Tibial nerve (tissue), 4 donors: ENCODE measurements around the gene TBC1D5. TPM values are rescaled to one million over a fixed set of nuclear protein-coding genes. Genes with fewer than 3 reads are reported as not detected.

Experiments used
- DNase-seq, 2 donors: peaks; one replicate each; pipeline ENCODE4 v3.0.0-alpha.2; 2019; ENCODE audit warnings: low spot score in 2 of 2
- H3K27ac ChIP-seq, 4 donors: fragments of 200-600 bp; sonication (generic) in 3 of 4; one replicate each; pipeline ENCODE4 v1.5.1; 2017 to 2019; ENCODE audit warnings: mild to moderate bottlenecking in 1 of 4
- H3K27me3 ChIP-seq, 2 donors: fragments of 200-600 bp; sonication (generic) in 1 of 2; one replicate each; pipeline versions ENCODE4 v1.5.1 to v1.6.0; 2017 to 2019
- H3K36me3 ChIP-seq, 3 donors: fragments of 200-600 bp; sonication (generic); one replicate each; pipeline ENCODE4 v1.5.1; 2018 to 2019
- H3K4me1 ChIP-seq, 4 donors: fragments of 200-600 bp; sonication (generic) in 3 of 4; one replicate each; pipeline ENCODE4 v1.5.1; 2017 to 2019
- H3K4me3 ChIP-seq, 4 donors: fragments of 200-600 bp; sonication (generic) in 3 of 4; one replicate each; pipeline ENCODE4 v1.5.1; 2017 to 2019; ENCODE audit warnings: mild to moderate bottlenecking in 1 of 4, moderate library complexity in 1 of 4
- H3K9me3 ChIP-seq, 4 donors: fragments of 200-600 bp; sonication (generic) in 3 of 4; one replicate each; pipeline ENCODE4 v1.5.1; 2017 to 2019
- CTCF ChIP-seq, 5 experiments: fragments of 200-600 bp in 3 of 5; fragments of 450-650 bp in 2 of 5; sonication (generic) in 3 of 5; IDR thresholded peaks; one replicate each; pipeline ENCODE4 v1.5.1; 2016 to 2019; ENCODE audit warnings: antibody characterized with exemption in 5 of 5, mild to moderate bottlenecking in 3 of 5, moderate library complexity in 2 of 5
- EP300 ChIP-seq, 2 donors: sonication (generic); formaldehyde crosslinking; IDR thresholded peaks; one replicate each; pipeline ENCODE4 v1.6.1; 2017; ENCODE audit warnings: antibody characterized with exemption in 2 of 2, mild to moderate bottlenecking in 1 of 2
- POLR2A ChIP-seq, 2 donors: fragments of 450-650 bp; IDR thresholded peaks; one replicate each; pipeline ENCODE4 v1.6.1; 2017; ENCODE audit warnings: antibody characterized with exemption in 2 of 2, mild to moderate bottlenecking in 2 of 2, moderate library complexity in 2 of 2
- WGBS, 2 donors: methylation state at CpG; one replicate each; pipeline ENCODE4 v1.1.5; 2018; 5-methylcytosine and 5-hydroxymethylcytosine counted together
- total RNA-seq, 4 donors: library from RNA; depleted of rRNA; stranded (reverse); fragments of >200 nt; gene quantifications; one replicate each; pipeline ENCODE4 v1.1.0, GENCODE V29; 2016

Gene TBC1D5
- total RNA-seq, 4 donors from 2014 or later = 55.2 to 128 (median 79.4) TPM

DNA sequence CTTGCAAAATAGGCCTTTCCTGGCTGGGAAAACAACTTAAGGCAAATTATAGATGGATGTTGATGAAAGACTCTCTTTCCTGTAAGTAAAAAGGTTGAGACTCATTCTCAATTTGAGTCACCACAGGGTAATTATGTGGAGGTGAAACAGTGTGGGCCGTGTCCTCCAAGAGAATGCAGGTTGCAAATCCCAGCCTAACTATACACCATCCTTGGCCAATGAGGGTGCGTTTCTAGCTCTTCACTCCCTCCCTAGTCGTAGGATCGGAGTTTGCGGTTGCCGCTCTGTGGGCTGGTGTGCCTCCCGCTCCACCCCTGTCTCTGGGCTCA, 597.8 kb downstream of the TBC1D5 start:
- no peak for TF ChIP-seq POLR2A (IDR thresholded peaks at IDR 0.05)
- no peak for TF ChIP-seq EP300 (IDR thresholded peaks at IDR 0.05)
- no peak for TF ChIP-seq CTCF (IDR thresholded peaks at IDR 0.05)
- Histone ChIP-seq H3K27me3 (no peaks in the 10 kb centered on the region), H3K4me1 (no peaks in the 10 kb centered on the region), H3K27ac (no peak overlapping the region), H3K4me3 (no peak overlapping the region), H3K36me3 (no peaks in the 10 kb centered on the region), H3K9me3 (peaks cover 0 to 3% (median 0%) of the 10 kb centered on the region in 4 donors)
- DNase-seq = no peak
- 95 to 96% methylated on average over 7 of the region's 7 CpGs for WGBS, 2 donors

DNA sequence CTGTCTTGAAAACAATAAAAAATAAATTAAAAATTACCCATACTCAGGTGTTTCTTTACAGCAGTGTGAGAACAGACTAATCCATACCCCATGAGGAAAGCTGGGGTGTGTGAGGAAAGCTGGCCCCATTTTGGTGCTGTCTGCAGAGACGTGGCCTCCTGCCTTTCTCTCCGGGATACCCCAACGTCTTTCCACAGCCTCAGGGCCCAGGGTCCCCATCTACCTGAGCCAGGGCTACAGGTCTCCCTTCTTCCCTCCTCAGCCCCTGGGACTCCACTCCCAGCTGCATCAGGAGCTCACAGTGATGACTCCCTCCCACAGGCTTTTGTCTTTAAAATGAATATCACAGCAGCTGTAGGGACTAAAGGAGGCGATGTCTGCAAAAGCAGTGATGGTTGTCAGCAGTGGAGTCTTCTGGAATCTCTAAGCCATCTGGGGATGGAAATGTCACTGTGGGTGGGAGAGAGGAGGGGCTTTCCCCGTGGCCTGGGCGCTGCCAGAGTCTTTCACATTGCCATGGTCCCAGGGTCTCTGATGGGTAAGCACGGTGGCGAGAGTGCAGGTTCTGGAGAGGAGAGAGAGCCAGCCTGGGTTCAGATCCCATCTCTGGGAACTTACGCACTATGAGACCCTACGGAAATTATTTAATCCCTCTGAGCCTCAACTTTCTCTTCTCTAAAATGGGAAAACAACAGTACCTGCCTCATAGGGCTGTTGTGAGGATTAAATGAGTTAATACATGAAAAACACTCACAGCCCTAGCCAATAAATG, 598.4 kb downstream of the TBC1D5 start:
- no peak for DNase-seq
- 84 to 91% methylated on average over 10 of the region's 10 CpGs for WGBS, 2 donors
- Histone ChIP-seq H3K36me3 (no peaks in the 10 kb centered on the region), H3K27me3 (no peaks in the 10 kb centered on the region), H3K4me1 (no peaks in the 10 kb centered on the region), H3K27ac (no peak overlapping the region), H3K4me3 (no peak overlapping the region), H3K9me3 (peaks cover 0 to 3% (median 0%) of the 10 kb centered on the region in 4 donors)
- TF ChIP-seq CTCF (IDR thresholded peaks at IDR 0.05) (no peak), POLR2A (IDR thresholded peaks at IDR 0.05) (no peak), EP300 (IDR thresholded peaks at IDR 0.05) (no peak)

- no peak for DNase-seq
- no peaks in the 10 kb centered on the region for H3K4me1 ChIP-seq
- TF ChIP-seq POLR2A (IDR thresholded peaks at IDR 0.05) = no peak
- TF ChIP-seq CTCF (IDR thresholded peaks at IDR 0.05) = no peak
- TF ChIP-seq EP300 (IDR thresholded peaks at IDR 0.05) = no peak
- no peak overlapping the region for H3K4me3 ChIP-seq
- H3K27me3 ChIP-seq = no peaks in the 10 kb centered on the region
- no peaks in the 10 kb centered on the region for H3K36me3 ChIP-seq
- H3K27ac ChIP-seq = no peak overlapping the region
- WGBS, 2 donors = 88 to 92% methylated on average over 10 of the region's 10 CpGs
- peaks cover 0 to 5% (median 0%) of the 10 kb centered on the region in 4 donors for H3K9me3 ChIP-seq
Measured at GRCh38 chr3:17142516-17142915, 599.9 kb downstream of the TBC1D5 start.

DNA sequence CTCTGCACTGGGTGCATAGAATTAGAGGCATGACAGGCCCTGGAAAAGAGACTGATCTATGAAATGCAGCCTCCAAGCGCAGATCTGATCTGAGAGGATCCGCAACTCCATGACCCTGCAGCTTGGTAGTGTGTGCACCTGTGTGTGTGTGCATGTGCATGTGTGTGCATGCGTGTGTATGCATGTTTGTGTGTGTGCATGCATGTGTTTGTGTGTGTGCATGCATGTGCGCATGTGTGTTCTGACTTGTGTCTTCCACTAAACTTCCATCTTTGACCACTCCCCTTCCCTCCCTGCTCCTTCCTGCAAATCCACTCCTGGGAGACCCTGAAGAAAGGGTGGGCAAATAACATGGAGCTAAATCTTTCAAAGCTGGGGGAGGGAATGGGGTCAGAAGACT, 600.7 kb downstream of the TBC1D5 start:
- Histone ChIP-seq H3K27me3 (no peaks in the 10 kb centered on the region), H3K4me3 (no peak overlapping the region), H3K4me1 (no peaks in the 10 kb centered on the region), H3K27ac (no peak overlapping the region), H3K36me3 (no peaks in the 10 kb centered on the region), H3K9me3 (peaks cover 0 to 10% (median 0%) of the 10 kb centered on the region in 4 donors)
- 98 to 100% methylated on average over 4 of the region's 4 CpGs for WGBS, 2 donors
- DNase-seq = no peak
- TF ChIP-seq POLR2A (IDR thresholded peaks at IDR 0.05) (no peak), CTCF (IDR thresholded peaks at IDR 0.05) (no peak), EP300 (IDR thresholded peaks at IDR 0.05) (no peak)

DNA sequence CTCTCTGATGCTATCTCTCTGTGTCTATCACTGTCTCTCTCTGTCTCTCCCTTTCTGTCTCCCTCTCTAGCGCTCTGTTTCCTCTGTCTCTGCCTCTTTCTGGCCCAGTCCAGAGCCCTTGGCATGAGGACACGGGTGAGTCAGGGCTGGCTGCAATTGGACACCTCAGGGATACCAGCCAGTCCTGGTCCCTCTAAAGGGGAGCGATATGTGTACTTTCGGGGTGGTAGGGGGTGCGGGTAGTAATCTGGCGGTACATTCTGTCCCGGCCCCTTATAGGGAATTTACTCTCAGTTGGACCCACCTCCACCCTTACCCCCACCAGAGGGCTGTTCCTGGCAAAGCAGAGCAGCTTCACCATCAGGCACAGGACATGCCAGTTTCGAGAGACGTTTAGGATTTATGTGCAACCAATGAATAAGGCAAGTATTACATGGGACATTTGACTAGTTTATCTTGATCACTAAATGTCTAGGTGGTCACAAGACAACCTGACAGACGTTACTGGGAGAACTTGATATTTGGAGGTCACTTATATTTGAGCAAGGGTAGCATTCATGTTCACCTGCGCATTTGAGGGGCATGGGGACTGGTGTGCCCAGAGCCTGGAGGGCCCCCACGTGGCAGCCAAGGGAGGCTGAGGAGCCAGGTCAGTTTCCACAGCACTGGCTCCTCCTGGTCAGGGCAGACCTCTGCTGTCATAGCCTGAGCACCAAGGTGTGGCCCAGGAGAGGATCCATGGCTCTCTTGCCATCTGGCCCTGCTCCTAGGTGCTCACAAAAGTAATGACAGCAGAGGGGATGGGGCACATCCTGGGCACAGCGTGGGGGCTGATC, 601.5 kb downstream of the TBC1D5 start:
- Histone ChIP-seq H3K4me1 (no peaks in the 10 kb centered on the region), H3K27me3 (no peaks in the 10 kb centered on the region), H3K4me3 (no peak overlapping the region), H3K36me3 (no peaks in the 10 kb centered on the region), H3K9me3 (peaks cover 0 to 10% (median 0%) of the 10 kb centered on the region in 4 donors), H3K27ac (no peak overlapping the region)
- WGBS, 2 donors = 80 to 86% methylated on average over 11 to 13 of the region's 13 CpGs
- TF ChIP-seq POLR2A (IDR thresholded peaks at IDR 0.05) = no peak
- no peak for TF ChIP-seq EP300 (IDR thresholded peaks at IDR 0.05)
- no peak for TF ChIP-seq CTCF (IDR thresholded peaks at IDR 0.05)
- DNase-seq = peak in 1 of 2 donors; percentile 17
